SK-N-MC (cell line): ENCODE measurements around the gene DNER.

Experiments
- EZH2 ChIP-seq: fragments of 200-600 bp; sonication (generic); IDR thresholded peaks from one replicate; pipeline ENCODE4 v1.6.1; 2017; ENCODE audit warnings: antibody characterized with exemption
- POLR2AphosphoS5 ChIP-seq: IDR thresholded peaks from 2 replicates; pipeline ENCODE4 v1.6.1; 2012; ENCODE audit warnings: mild to moderate bottlenecking, low read depth, low read length, borderline replicate concordance

DNA sequence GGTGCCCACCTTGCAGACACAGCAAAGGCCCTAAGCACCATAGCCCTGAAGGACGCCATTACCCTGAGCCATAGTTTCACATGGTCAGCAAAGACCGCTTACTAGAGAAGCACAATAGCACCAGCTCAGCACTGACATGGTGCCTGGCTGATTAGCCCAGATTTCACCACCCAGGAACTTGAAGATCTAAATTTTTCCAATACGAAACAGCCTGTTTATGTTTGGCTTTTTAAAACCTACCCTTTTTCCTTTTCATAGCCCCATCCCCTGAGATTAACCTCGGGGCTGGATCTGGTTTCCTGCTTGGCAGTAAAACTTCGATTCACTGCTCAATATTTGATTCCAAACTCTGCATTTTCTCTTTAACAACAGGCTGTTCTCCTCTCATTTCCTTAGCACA, 284.8 kb downstream of the DNER start:
- no peak for TF ChIP-seq EZH2
- no peak for TF ChIP-seq POLR2AphosphoS5
